Measurements from ENCODE around the gene CPNE2.

The CPNE2 gene

DNA sequence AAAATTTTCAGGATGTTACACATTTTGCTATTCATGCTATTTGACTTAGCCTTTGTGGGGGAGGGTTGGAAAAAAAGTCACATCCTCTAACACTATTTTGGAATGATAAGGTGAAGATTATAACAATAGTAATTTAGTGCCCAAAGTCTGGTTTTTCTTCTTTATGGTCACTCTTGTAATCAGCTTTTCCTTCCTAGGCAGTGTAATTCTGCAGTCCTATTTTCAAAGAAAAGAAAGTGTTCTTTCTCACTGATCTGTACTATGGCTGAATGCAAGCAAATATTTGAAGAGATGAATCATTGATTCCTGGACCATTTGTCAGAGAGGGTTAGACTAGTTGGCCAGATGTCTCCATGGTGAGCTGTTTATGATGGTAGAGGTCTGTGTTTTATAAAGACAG, 102.1 kb downstream of the CPNE2 start:
- no peak for DNase-seq (ENCODE audit: low spot score)

DNA sequence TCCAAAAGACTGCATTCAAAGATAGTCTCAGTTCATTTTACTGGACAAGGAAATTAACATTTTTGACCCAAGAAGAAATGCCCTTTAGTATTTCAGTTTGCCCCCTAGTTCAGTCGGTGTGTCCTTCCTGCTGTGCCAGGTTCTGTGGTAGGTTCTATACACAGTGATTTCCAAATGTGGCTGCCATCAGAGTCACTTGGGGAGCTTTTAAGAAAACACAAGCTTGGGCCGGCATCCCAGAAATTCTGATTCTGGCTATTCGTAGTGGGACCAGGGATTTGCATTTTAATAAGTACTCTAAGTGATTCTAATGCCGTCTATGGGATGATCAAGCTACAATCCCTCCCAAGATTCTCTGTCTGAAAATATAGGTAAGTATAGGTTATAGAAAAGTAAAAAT, 103.9 kb downstream of the CPNE2 start:
- no peak for DNase-seq (ENCODE audit: low spot score)

DNA sequence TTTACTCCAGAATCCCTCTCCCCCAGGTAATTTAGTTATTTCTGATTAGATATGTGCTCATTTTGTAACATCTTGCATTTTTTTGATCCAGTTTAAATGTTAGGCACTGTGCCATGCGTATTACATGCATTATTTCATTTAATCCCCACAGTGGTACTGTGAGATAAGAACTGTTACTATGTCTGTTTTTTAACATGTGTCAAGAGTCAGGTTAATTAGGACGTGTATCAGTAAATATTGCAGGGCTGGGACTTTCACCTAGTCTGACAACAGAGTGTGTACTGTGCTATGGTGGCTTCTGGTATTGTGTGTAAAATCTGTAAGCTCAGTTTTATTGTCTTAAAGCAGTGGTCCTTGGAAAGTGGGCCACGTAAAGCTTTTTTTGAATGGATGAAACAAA, 104.4 kb downstream of the CPNE2 start:
- no peak for DNase-seq (ENCODE audit: low spot score)

All from HuH-7.5 (cell line).